ENCODE data around the gene STEAP3. TPM values are rescaled to one million over a fixed set of nuclear protein-coding genes. Genes with fewer than 3 reads are reported as not detected.

Gene STEAP3, protein sequence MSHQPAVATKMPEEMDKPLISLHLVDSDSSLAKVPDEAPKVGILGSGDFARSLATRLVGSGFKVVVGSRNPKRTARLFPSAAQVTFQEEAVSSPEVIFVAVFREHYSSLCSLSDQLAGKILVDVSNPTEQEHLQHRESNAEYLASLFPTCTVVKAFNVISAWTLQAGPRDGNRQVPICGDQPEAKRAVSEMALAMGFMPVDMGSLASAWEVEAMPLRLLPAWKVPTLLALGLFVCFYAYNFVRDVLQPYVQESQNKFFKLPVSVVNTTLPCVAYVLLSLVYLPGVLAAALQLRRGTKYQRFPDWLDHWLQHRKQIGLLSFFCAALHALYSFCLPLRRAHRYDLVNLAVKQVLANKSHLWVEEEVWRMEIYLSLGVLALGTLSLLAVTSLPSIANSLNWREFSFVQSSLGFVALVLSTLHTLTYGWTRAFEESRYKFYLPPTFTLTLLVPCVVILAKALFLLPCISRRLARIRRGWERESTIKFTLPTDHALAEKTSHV
- total RNA-seq (10 to 100 TPM in 2 of 4 donors, 1 to 10 TPM in 2; 7.2 to 12.4 (median 10.2) TPM), polyA plus RNA-seq (4.8 TPM)
- long read RNA-seq, donor 1, full-length matches to known transcripts = 11 of 23 reads
- long read RNA-seq, donor 1, partial matches to known transcripts = 2 of 23 reads
- long read RNA-seq, donor 1, other reads (novel, unspliced or antisense) = 10 of 23 reads
- long read RNA-seq, donor 2, full-length matches to known transcripts = 13 of 18 reads
- long read RNA-seq, donor 2, partial matches to known transcripts = 5 of 18 reads
- long read RNA-seq, donor 2, other reads (novel, unspliced or antisense) = 0 of 18 reads
- long read RNA-seq, donor 3, full-length matches to known transcripts = 17 of 33 reads
- long read RNA-seq, donor 3, partial matches to known transcripts = 14 of 33 reads
- long read RNA-seq, donor 3, other reads (novel, unspliced or antisense) = 2 of 33 reads
- long read RNA-seq, donor 4, transcript STEAP3-202 (5 exons, 1,871 nt) = major isoform, 8 of 15 reads
- long read RNA-seq, donor 4, partial matches to known transcripts = 4 of 15 reads
- long read RNA-seq, donor 4, other reads (novel, unspliced or antisense) = 2 of 15 reads

DNA sequence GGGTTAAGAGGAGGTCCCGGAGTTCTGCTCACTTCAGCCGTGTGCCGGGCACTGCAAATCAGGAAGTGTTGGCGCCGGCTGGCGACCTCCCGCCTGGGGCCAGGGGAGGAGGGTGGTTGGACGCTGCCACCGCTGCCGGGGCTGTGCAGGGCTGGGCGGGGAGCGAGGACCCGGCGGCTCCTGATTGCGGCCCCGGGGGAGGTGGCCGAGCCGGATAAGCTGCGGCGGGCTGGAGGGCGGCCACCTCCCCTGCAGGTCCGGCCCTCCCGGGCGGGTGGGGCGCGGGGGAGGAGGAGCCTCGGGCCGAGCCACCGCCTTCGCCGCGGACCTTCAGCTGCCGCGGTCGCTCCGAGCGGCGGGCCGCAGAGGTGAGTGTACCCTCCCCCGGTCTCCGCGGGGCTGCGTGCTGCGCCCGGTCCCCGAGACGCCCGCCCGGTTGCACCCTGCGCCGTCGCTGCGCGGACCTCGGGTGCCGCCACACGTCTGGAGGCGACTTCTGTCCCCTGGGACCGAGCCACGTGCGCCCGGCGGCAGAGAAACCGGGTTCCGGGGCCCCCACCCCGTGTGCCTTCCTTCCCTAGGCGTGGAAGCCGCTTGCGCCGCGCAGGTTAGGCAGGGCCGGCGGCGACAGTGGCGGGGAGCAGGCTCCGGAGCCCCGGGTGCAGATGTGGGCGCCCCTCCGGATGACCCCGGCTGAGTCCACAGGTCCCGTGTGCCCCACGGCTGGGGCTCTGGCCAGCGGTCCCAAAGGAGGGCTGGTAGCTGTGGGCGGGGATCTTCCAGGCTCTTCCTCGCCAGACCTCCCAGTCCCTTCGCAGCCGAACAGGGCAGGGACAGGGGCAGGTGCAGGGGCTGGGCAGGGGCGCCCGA is at the start of gene STEAP3:
TSS of gene STEAP3 (plus strand) at position 314 of the 870 bp plus-strand sequence. CDS start 7,179 bp downstream, outside the sequence.
- peak within 1 kb of the TSS; percentile 73 for H3K4me3 ChIP-seq (ENCODE audit: low read length)
- WGBS = under 1% methylated on average over 89 of the region's 89 CpGs
- DNase-seq (peak; percentile 88 to 95 (median 92)), ATAC-seq (peak; percentile 93 to 97)
- H3K4me1 ChIP-seq (ENCODE audit: control insufficient read depth, insufficient read depth, low read length) = peaks cover 2% of the 10 kb centered on the region
- no peaks in the 10 kb centered on the region for H3K9me3 ChIP-seq (ENCODE audit: control insufficient read depth, low read length)
- no peak within 1 kb of the TSS for H3K27ac ChIP-seq (ENCODE audit: low read length)
- intact Hi-C loops (cut with DNase I) = loop anchor here in 2 of 4 donors (10.0 kb wide), 1 partner anchor 61 kb away; no protein-coding TSS in a partner anchor
- H3K27me3 ChIP-seq (ENCODE audit: control insufficient read depth, insufficient read depth) = no peaks in the 10 kb centered on the region

DNA sequence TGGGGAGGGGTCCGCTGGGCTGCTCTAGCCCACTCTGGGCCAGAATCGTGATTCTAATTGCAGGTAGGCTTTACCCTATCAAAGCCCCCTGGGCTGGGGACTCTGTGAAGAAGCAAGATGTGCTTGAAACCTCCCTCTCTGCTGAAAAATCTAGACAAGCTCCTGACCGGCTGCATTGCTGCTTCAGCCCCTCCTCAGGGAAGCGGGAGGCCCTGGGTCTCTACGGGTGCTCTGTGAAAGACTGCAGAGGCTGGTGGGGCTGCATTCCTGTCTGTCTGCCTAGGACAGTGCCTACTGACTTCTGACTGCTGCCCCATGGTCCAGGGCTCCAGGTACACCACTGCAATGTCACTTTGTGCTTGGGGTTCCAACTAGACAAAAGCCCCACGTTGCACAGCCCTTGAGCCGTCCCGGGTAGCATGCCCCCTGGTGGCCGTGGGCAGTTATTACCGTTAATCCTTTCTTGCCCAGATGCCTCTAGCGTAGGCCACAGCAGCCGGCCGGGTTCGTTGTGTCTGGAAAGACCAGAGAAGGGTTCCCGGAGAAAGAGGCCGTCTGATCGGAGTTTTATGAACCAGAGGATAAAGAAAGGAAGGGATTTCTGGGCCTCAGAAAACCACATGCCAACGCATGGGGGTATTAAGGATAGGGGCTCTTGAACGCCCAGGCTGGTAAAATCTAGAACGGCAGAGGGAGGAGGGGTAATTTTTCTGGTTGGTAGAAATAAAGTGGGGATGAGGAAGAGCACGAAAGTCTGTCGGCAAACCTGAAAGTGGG is 49.2 kb upstream of the STEAP3 start:
- WGBS = 66% methylated on average over 22 of the region's 22 CpGs
- ATAC-seq = peak in 1 of 2 donors; percentile 47

DNA sequence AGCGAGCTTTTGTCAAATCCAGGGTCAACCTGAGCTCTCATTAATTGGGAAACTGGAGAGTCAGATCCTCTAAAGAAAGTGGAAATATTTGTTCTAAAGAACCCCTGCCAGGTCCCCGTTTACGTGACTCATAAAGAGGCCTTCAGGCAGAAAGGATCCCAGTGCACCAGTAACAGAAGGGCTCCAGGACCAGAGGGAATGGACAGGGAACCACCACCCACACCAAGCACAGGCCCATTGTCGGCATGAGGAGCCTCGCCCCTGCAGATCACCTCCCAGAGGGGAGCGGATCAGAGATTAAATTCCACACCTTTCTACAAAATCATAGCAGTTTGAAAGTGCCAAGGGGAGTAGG is 48.7 kb upstream of the STEAP3 start:
- no peaks in the 10 kb centered on the region for H3K9me3 ChIP-seq (ENCODE audit: control insufficient read depth, low read length)
- ATAC-seq = no peak
- no peaks in the 10 kb centered on the region for H3K4me1 ChIP-seq (ENCODE audit: control insufficient read depth, insufficient read depth, low read length)
- WGBS = 87% methylated on average over 6 of the region's 6 CpGs
- no peak overlapping the region for H3K4me3 ChIP-seq (ENCODE audit: low read length)
- no peak for DNase-seq
- no peaks in the 10 kb centered on the region for H3K27me3 ChIP-seq (ENCODE audit: control insufficient read depth, insufficient read depth)
- intact Hi-C loops (cut with DNase I) = no loop called here
- H3K27ac ChIP-seq (ENCODE audit: low read length) = no peak overlapping the region

More for the DNA sequence above, 49.2 kb upstream of the STEAP3 start:
- intact Hi-C loops (cut with DNase I) = no loop called here
- peak in 1 of 3 donors; percentile 57 for DNase-seq
- H3K27ac ChIP-seq (ENCODE audit: low read length) = no peak overlapping the region
- H3K27me3 ChIP-seq (ENCODE audit: control insufficient read depth, insufficient read depth) = no peaks in the 10 kb centered on the region
- no peak overlapping the region for H3K4me3 ChIP-seq (ENCODE audit: low read length)
- no peaks in the 10 kb centered on the region for H3K4me1 ChIP-seq (ENCODE audit: control insufficient read depth, insufficient read depth, low read length)
- H3K9me3 ChIP-seq (ENCODE audit: control insufficient read depth, low read length) = no peaks in the 10 kb centered on the region

DNA sequence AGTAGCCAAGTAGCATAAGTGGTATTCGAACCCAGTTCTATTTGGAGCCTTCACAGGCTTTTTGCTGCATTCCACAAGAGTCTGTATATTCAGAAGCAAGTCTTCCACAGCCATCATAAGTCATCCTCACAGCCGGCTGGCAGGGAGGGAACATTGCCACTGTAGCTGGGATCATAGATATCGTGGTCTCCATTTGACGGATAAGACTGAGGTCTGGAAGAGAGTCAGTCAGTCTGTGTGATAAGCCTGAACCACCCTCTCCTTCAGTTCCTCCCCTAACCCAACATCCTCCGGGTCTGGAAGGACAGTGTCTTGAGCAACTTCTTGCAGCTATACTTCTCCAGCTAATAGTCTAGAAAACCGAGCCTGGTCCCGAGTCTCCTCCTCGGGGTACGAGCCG is 48.1 kb upstream of the STEAP3 start:
- H3K9me3 ChIP-seq (ENCODE audit: control insufficient read depth, low read length) = no peaks in the 10 kb centered on the region
- no peak for ATAC-seq
- WGBS = 72% methylated on average over 10 of the region's 10 CpGs
- H3K4me3 ChIP-seq (ENCODE audit: low read length) = no peak overlapping the region
- no peaks in the 10 kb centered on the region for H3K27me3 ChIP-seq (ENCODE audit: control insufficient read depth, insufficient read depth)
- H3K27ac ChIP-seq (ENCODE audit: low read length) = no peak overlapping the region
- no peak for DNase-seq
- intact Hi-C loops (cut with DNase I) = no loop called here
- no peaks in the 10 kb centered on the region for H3K4me1 ChIP-seq (ENCODE audit: control insufficient read depth, insufficient read depth, low read length)

DNA sequence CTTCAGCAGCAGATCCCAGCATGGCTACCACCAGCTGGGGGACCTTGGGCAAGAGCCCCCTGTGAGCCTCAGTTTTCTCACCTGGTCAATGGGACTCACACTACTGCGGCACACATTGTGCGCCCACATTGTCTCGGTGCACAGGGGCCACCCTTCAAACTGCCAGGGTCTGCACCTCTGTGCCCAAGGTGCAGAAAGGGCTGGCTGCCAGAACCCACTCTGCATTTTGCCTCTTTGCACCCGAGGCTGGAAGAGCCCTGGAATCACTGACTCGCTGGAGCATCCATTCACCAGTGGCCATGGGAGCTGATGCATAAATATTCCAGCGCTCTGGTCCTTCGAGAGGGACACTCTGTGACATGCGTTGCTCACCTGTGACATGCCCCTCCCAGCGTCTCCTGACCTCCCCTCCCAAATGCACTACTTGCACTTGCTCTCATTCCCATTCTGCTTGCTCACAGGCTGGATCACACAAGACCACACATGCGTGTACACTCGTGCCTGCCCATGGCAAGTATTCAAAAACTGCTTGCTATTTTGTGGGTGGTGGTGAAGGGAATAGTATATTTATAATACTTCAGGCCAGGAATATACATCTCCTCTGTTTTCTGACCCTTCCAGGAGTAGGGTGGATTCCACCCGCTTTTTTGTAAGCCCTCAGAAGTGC is 46.3 kb upstream of the STEAP3 start:
- Histone ChIP-seq H3K4me3 (ENCODE audit: low read length) (no peak overlapping the region), H3K4me1 (ENCODE audit: control insufficient read depth, insufficient read depth, low read length) (no peaks in the 10 kb centered on the region), H3K27me3 (ENCODE audit: control insufficient read depth, insufficient read depth) (no peaks in the 10 kb centered on the region), H3K27ac (ENCODE audit: low read length) (no peak overlapping the region), H3K9me3 (ENCODE audit: control insufficient read depth, low read length) (no peaks in the 10 kb centered on the region)
- DNase-seq (no peak), ATAC-seq (no peak)
- WGBS = 85% methylated on average over 12 of the region's 12 CpGs
- intact Hi-C loops (cut with DNase I) = no loop called here

DNA sequence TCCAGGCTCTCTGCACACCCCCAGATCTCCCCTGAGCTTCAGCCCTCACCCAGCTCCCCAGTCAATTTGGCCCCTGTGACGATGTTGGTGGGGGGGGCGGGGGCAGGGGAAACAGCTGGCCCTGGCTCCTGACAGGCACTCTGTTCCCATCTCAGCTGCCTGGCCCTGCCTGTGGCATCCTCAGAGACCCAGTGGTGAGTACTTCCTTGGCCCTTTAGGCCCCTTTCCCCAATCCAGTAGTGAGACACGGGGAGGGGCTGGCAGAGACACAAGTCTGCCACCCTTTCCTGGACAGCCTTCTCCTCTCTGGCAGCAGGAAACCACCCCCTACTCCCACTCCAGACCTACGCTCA is 45.8 kb upstream of the STEAP3 start:
- H3K4me1 ChIP-seq (ENCODE audit: control insufficient read depth, insufficient read depth, low read length) = no peaks in the 10 kb centered on the region
- 53% methylated on average over 4 of the region's 4 CpGs for WGBS
- H3K27ac ChIP-seq (ENCODE audit: low read length) = no peak overlapping the region
- intact Hi-C loops (cut with DNase I) = no loop called here
- no peak overlapping the region for H3K4me3 ChIP-seq (ENCODE audit: low read length)
- H3K9me3 ChIP-seq (ENCODE audit: control insufficient read depth, low read length) = no peaks in the 10 kb centered on the region
- DNase-seq (no peak), ATAC-seq (no peak)
- no peaks in the 10 kb centered on the region for H3K27me3 ChIP-seq (ENCODE audit: control insufficient read depth, insufficient read depth)

DNA sequence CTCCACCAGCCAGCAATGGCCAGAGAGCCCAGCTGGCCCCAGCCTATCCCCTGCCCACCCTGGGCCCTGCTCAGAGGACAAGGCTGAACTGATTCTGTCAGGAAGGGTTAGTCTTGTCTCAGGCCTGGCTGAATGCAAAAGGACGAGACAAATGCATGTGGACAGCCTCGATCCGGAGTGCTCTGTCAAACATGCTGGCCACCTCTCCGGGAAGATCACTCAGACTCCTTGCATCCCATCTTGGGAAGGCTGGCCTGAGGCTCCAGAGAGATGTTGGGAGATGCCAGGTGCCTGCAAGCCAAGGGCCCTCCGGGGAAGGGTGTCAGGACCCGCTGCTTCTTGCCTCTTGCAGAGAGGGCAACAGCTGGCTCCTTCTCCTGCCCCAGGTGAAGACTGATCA is 44.9 kb upstream of the STEAP3 start:
- ATAC-seq (no peak), DNase-seq (no peak)
- 93% methylated on average over 6 of the region's 6 CpGs for WGBS
- H3K4me3 ChIP-seq (ENCODE audit: low read length) = no peak overlapping the region
- intact Hi-C loops (cut with DNase I) = no loop called here
- H3K27me3 ChIP-seq (ENCODE audit: control insufficient read depth, insufficient read depth) = no peaks in the 10 kb centered on the region
- H3K27ac ChIP-seq (ENCODE audit: low read length) = no peak overlapping the region
- H3K9me3 ChIP-seq (ENCODE audit: control insufficient read depth, low read length) = no peaks in the 10 kb centered on the region
- no peaks in the 10 kb centered on the region for H3K4me1 ChIP-seq (ENCODE audit: control insufficient read depth, insufficient read depth, low read length)

DNA sequence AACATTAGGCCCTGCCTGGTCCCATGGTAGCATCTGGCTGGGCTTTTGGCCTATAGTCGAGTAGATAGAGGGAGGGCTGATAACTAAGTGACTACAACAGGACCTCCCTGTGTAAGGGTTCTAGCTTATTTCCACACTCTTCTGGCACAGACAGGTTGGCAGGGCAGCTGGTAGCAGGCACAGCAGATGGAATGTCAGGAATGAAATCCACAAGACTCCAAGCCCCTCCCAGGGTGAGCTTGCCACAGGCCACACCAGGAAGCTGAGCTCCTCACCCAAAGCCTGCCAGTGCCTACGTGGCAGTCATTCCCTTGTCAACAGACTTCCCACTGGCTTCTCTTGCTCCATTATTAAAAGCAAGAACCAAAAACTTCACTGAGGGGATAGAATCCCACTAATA is 44.4 kb upstream of the STEAP3 start:
- no peak for ATAC-seq
- 43% methylated on average over 2 of the region's 2 CpGs for WGBS

DNA sequence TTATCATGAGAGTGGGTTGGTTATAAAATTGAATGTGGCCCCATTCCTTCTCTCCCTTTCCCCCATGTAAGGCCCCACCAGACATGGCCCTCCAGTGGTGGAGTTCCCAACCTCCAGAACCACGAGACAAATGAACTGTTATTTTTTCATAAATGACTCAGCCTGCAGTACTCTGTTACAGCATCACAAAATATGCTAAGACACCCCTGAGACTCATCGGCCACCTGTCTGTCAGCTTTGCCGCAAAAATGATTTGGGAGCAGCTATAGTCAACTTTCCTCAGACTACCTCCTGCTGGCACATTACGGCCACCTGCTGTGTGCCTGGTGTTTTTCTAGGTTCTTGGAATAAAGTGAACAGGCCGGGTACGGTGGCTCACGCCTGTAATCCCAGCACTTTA is 43.6 kb upstream of the STEAP3 start:
- no peak overlapping the region for H3K27ac ChIP-seq (ENCODE audit: low read length)
- H3K27me3 ChIP-seq (ENCODE audit: control insufficient read depth, insufficient read depth) = no peaks in the 10 kb centered on the region
- 92% methylated on average over 7 of the region's 7 CpGs for WGBS
- H3K9me3 ChIP-seq (ENCODE audit: control insufficient read depth, low read length) = no peaks in the 10 kb centered on the region
- DNase-seq = no peak
- H3K4me3 ChIP-seq (ENCODE audit: low read length) = no peak overlapping the region
- intact Hi-C loops (cut with DNase I) = no loop called here
- no peaks in the 10 kb centered on the region for H3K4me1 ChIP-seq (ENCODE audit: control insufficient read depth, insufficient read depth, low read length)
- no peak for ATAC-seq

More for the DNA sequence above, 44.4 kb upstream of the STEAP3 start:
- Histone ChIP-seq H3K27ac (ENCODE audit: low read length) (no peak overlapping the region), H3K4me1 (ENCODE audit: control insufficient read depth, insufficient read depth, low read length) (no peaks in the 10 kb centered on the region), H3K9me3 (ENCODE audit: control insufficient read depth, low read length) (no peaks in the 10 kb centered on the region), H3K27me3 (ENCODE audit: control insufficient read depth, insufficient read depth) (no peaks in the 10 kb centered on the region), H3K4me3 (ENCODE audit: low read length) (no peak overlapping the region)
- intact Hi-C loops (cut with DNase I) = no loop called here
- DNase-seq = no peak

Data from right cardiac atrium (tissue), 5 donors.